Upper lobe of right lung (tissue), 1 donor: ENCODE measurements around the gene CTNNA1. TPM values are rescaled to one million over a fixed set of nuclear protein-coding genes. Genes with fewer than 3 reads are reported as not detected.

ENCODE experiments used
- ATAC-seq: fragments of 200-7000 bp; cut with Tn5 transposase; one replicate; pipeline ENCODE4 v1.9.1; 2020; ENCODE audit warnings: mild to moderate bottlenecking, moderate library complexity
- DNase-seq: peaks from one replicate; pipeline ENCODE4 v3.0.0-alpha.2; 2020
- H3K27ac ChIP-seq: fragments of 200-600 bp; one replicate; pipeline ENCODE4 v1.8.0; 2022
- H3K27me3 ChIP-seq: fragments of 200-600 bp; one replicate; pipeline ENCODE4 v1.8.0; 2022; ENCODE audit warnings: mild to moderate bottlenecking
- H3K36me3 ChIP-seq: fragments of 200-600 bp; one replicate; pipeline ENCODE4 v1.8.0; 2022
- H3K4me1 ChIP-seq: fragments of 200-600 bp; one replicate; pipeline ENCODE4 v1.8.0; 2022
- H3K4me3 ChIP-seq: fragments of 200-600 bp; one replicate; pipeline ENCODE4 v1.8.0; 2022; ENCODE audit warnings: mild to moderate bottlenecking
- H3K9me3 ChIP-seq: fragments of 200-600 bp; one replicate; pipeline ENCODE4 v1.8.0; 2022
- intact Hi-C: fragments of 100-400 bp; cut with DNase I; formaldehyde crosslinking; loops from one replicate; pipeline ENCODE4 v1.11.0; 2022
- total RNA-seq: library from RNA; stranded (reverse); fragmentation: NEBNext Ultra II Directional; extraction: Animal tissue kit (Norgen Biotek cat#: 25700); gene quantifications from one replicate; pipeline ENCODE4 v1.2.1, GENCODE V29; 2021
- TF ChIP-seq, protein P1 (sequence below): fragments of 200-600 bp; IDR thresholded peaks from one replicate; pipeline ENCODE4 v1.8.0; 2022; ENCODE audit warnings: antibody characterized with exemption
- donor health status: DM: no; HTN: yes; CAD: no; lungs with severe emphysema.

Gene CTNNA1
- total RNA-seq, 1 donor from 2014 or later, result 362 TPM

DNA sequence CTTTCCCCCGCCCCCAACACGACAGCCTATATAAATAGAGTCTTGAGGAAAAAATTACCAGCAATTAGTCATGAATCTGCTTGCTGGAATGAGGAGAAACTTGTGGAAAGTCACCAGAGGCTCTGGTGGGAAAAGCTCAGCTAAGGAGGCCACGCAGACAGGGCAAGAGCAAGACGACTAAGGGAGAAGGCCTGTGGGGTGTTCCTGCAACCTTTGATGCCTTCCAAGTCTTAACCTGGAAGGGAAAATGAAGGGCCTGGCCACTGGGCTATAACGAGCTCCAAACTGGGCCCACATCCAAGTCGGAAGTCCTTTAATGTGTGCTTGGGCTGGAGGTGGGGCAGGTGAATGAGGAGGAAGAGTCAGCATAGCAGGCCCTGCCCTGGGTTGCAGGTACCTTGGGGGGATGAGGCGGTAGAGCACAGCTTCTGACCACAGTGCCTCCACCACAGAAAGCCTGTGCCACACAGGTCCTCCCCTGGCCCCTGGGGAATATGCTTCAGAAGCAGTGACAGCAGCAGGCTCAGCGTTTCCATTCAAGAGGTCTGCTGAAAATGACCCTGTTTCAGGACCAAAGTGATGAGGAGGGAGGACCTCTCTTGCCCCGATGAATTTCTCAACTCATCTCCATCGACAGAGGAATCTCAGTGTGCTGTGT, 214.7 kb downstream of the CTNNA1 start:
- peaks cover 9% of the 10 kb centered on the region for H3K4me1 ChIP-seq
- H3K36me3 ChIP-seq, result no peaks in the 10 kb centered on the region
- no peaks in the 10 kb centered on the region for H3K9me3 ChIP-seq
- no peak overlapping the region for H3K27ac ChIP-seq
- H3K27me3 ChIP-seq, result no peaks in the 10 kb centered on the region
- intact Hi-C loops, result no loop called here
- ATAC-seq (peak; percentile 82), DNase-seq (peak; percentile 80)
- TF ChIP-seq, protein P1, sequence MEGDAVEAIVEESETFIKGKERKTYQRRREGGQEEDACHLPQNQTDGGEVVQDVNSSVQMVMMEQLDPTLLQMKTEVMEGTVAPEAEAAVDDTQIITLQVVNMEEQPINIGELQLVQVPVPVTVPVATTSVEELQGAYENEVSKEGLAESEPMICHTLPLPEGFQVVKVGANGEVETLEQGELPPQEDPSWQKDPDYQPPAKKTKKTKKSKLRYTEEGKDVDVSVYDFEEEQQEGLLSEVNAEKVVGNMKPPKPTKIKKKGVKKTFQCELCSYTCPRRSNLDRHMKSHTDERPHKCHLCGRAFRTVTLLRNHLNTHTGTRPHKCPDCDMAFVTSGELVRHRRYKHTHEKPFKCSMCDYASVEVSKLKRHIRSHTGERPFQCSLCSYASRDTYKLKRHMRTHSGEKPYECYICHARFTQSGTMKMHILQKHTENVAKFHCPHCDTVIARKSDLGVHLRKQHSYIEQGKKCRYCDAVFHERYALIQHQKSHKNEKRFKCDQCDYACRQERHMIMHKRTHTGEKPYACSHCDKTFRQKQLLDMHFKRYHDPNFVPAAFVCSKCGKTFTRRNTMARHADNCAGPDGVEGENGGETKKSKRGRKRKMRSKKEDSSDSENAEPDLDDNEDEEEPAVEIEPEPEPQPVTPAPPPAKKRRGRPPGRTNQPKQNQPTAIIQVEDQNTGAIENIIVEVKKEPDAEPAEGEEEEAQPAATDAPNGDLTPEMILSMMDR, result no peak
- H3K4me3 ChIP-seq, result no peak overlapping the region

DNA sequence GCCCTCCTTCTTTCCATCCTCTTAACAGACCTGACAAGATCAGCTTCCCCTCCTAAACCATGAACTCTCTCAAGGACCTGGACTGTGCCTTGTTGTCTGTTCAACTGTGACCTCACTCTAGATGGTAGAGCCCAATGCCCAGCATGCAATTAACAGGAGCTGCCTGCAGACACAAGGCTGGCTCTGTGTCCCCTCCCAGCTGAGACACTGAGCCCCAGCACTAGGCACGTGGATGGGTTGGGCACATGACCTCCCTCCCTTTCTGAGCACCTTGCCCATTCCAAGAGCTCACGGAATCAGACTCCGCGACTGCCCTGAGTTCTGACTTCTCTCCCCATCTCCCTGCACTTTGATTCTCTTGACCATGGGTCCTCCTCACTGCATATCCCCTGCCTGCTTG, 215.4 kb downstream of the CTNNA1 start:
- DNase-seq (no peak), ATAC-seq (no peak)
- intact Hi-C loops, result no loop called here
- Histone ChIP-seq H3K36me3 (no peaks in the 10 kb centered on the region), H3K4me1 (peaks cover 13% of the 10 kb centered on the region), H3K27me3 (no peaks in the 10 kb centered on the region), H3K27ac (no peak overlapping the region), H3K9me3 (no peaks in the 10 kb centered on the region), H3K4me3 (no peak overlapping the region)
- TF ChIP-seq, protein P1, result no peak

DNA sequence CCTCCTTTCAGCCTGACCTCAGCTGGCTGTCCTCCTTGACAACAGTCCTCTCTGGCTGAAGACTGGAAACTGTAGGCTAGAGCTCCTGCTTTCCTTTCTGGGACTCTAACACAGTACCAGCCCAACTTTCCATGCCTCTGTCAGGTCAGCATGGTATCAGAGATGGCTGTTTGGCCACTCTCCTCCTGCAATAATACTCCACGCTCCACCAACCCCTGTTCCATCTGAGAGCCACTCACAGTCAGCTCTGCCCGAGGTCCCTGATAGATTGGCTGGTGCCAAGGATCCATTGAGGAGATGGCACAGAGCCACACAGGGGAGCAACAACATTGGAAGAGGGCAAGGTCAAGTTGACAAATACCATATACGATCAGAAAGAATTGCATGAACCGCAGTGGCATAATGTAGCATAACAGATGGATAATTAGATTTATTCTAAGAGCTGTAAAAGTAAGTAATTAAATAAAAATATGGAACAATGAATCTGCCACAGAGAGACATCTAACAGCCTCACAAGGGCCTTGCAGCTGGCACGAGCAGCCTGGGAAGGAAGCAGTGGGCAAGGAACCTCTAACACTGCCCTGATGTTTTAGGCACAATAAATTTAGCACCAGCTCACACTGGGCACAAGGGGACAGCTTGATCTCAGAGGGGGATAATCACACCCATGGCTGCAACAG, 216.2 kb downstream of the CTNNA1 start:
- Histone ChIP-seq H3K27ac (no peak overlapping the region), H3K4me3 (no peak overlapping the region), H3K4me1 (peaks cover 21% of the 10 kb centered on the region), H3K27me3 (no peaks in the 10 kb centered on the region), H3K9me3 (no peaks in the 10 kb centered on the region), H3K36me3 (no peaks in the 10 kb centered on the region)
- intact Hi-C loops, result no loop called here
- DNase-seq (no peak), ATAC-seq (no peak)
- TF ChIP-seq, protein P1, result no peak

DNA sequence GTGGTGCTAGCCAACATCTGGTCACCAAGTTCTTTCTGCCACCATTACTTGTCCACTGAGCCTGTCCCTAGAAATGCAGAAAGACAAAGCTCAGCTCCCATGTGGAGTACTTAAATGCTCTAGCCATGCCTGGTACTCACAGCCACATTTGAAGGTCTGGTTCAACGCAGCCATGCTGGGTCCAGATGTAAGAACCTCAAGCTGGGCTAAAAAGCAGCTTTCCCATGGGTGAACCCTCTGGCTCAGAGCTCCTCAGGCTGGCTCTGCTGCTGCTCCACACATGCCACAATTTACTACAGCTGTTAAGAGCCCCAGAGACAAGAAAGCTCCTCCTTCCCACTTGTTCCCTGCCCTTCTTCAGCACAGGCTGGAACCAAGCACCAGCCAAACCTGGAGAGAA, 219.0 kb downstream of the CTNNA1 start:
- Histone ChIP-seq H3K27ac (no peak overlapping the region), H3K4me1 (peaks cover 33% of the 10 kb centered on the region), H3K4me3 (no peak overlapping the region), H3K9me3 (no peaks in the 10 kb centered on the region), H3K36me3 (no peaks in the 10 kb centered on the region), H3K27me3 (no peaks in the 10 kb centered on the region)
- ATAC-seq (no peak), DNase-seq (no peak)
- TF ChIP-seq, protein P1, result no peak
- intact Hi-C loops, result no loop called here

DNA sequence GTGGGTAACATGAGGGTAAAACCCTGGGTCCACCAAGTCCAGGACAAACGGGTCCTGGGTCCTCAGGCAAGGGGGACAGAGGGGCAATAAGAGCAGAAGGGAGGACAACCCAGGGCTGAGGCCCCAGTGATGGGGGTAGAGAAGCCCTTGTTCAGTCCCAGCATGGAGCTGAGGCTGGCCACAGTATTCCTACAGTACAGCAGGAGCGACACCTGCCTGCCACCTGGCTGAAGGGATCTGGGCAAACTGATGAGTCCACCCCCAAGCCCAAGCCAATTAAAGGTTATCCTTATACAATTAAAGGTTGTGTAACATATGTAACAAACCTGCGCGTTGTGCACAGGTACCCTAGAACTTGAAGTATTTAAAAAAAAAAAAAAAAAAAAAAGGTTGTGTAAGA, 219.6 kb downstream of the CTNNA1 start:
- DNase-seq, result no peak
- Histone ChIP-seq H3K36me3 (no peaks in the 10 kb centered on the region), H3K4me1 (peaks cover 33% of the 10 kb centered on the region), H3K4me3 (no peak overlapping the region), H3K27me3 (no peaks in the 10 kb centered on the region), H3K27ac (no peak overlapping the region), H3K9me3 (no peaks in the 10 kb centered on the region)
- intact Hi-C loops, result no loop called here
- ATAC-seq, result peak; percentile 50
- TF ChIP-seq, protein P1, result no peak
